Measurements from ENCODE around the gene GUCY2F.

DNA sequence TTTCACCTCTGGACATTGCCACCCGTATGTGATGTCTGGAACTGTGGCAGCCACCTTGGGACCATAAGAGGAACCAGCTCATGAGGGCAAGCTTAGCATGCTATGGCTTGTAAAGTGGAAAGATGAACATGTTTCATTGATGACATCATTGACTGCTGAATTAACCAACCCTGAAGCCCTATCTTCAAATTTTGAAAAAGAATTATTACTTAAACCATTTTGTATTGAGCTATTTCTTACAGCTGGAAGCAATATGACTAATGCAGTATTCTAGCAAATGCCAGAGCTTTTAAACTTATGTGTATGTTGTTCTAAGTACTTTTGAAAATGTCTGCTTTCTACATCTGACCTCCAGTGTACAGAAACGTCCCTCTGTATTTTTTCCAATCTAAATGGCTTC is 18.1 kb downstream of the GUCY2F start:
- TF ChIP-seq POLR2AphosphoS5 (IDR thresholded peaks at IDR 0.05; ENCODE audit: low read depth, low read length) (no peak), POLR2A (IDR thresholded peaks at IDR 0.05; ENCODE audit: low read depth, low read length) (no peak), TAF1 (IDR thresholded peaks at IDR 0.05; ENCODE audit: low read depth, low read length) (no peak), SPI1 (IDR thresholded peaks at IDR 0.05; ENCODE audit: low read depth, low read length) (no peak), POU2F2 (IDR thresholded peaks at IDR 0.05; ENCODE audit: low read depth, low read length) (no peak)
